DMS 273 (cell line): ENCODE results near the gene SCN8A.
A peak's percentile ranks its signal among the peaks of the same experiment; 100 is the strongest.

ENCODE experiments used
- DNase-seq: peaks from one replicate; lab custom pipeline; 2025; ENCODE audit not compliant: unreplicated experiment; lab: John Stamatoyannopoulos, UW

SCN8A gene

DNA sequence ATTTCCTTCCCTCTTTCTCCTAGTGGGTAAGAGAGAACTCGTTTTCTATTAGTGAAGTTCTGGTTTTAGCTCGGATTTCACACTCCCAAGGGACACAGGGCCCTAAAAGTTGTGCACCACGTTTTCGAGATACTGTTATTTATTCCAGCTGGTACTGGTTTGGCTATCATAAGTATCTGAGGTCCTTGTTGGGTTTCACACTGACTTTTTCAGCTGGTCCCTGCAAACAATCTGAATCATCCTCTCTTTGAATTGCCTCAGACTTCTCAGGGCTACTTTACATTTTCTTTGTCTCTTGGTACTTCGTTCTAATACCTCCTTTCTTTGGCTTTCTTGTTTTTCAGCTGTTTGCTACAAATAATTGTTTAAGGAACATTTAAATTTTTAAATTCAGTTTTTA lies 75.7 kb downstream of the SCN8A start:
- no peak for DNase-seq

DNA sequence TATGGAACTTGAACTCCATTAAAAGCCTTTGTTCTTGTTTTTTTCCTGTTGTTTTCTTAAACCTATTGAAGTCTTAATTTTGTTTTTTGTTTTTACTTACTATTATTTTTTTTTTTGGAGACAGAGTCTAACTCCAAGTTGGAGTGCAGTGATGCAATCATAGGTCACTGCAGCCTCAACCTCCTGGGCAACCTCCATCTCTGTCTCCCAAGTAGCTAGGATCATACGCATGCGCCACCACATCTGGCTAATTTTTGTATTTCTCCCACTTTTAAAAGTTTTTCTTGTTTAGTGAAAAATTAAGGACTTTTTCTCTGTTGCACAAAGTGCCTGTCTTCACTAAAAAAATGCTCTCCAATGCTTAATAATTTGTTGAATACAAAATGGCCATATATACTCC lies 76.2 kb downstream of the SCN8A start:
- DNase-seq, result no peak

DNA sequence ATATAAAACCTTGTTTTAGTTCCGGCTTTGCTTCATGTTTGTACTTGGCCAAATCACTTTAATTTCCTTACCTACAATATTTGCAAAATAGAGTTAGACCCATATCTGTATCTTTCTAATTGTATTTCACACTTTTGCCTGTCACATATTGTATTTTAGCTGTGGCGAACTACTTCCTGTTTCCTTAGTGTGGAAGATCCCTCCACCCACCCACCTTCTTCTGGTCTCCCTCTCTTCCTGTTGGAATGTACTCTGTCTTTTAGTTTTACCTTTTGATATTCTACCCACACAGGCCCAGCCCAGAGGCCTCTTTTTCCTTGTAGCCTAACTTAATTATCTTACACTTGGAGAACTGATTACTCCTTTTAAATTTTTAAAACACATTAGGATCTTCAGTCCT lies 78.2 kb downstream of the SCN8A start:
- DNase-seq, result no peak

DNA sequence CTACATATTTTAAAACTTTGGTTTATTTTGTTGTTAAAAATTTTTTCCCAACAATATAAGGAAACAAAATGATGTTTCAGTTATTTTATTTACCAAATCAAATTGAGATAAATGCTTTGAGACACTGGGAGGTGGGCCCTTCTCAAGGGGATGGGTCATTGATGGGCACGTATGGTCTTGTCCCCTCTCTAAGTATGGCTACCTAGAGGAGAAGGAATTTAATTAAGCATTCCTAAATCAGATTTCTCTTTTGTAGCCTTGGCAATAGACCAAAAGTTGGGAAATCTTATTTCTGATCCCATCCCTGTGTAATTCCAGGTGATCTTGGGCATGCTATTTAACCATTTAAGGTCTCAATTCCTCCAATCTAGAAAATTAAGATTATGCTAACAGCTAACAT lies 79.0 kb downstream of the SCN8A start:
- DNase-seq, result no peak

DNA sequence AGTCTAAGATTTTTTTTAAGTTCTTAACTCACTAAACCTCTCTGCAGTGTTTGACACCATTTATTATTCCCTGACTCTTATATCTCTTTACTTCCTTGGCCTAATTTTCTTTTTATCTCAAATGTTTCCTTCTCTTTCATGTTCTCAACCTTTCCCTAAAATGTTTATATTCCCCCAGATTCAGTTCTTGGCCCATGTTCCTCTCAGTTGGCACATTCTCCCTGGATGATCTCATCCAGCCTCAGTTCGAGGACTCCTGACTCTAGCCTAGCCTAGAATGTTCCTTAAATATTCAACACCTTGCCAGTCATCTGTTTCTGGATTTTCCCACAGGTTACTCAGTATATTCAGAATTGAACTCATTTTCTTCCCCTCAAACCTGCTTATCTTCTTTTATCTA lies 81.3 kb downstream of the SCN8A start:
- DNase-seq, result no peak

DNA sequence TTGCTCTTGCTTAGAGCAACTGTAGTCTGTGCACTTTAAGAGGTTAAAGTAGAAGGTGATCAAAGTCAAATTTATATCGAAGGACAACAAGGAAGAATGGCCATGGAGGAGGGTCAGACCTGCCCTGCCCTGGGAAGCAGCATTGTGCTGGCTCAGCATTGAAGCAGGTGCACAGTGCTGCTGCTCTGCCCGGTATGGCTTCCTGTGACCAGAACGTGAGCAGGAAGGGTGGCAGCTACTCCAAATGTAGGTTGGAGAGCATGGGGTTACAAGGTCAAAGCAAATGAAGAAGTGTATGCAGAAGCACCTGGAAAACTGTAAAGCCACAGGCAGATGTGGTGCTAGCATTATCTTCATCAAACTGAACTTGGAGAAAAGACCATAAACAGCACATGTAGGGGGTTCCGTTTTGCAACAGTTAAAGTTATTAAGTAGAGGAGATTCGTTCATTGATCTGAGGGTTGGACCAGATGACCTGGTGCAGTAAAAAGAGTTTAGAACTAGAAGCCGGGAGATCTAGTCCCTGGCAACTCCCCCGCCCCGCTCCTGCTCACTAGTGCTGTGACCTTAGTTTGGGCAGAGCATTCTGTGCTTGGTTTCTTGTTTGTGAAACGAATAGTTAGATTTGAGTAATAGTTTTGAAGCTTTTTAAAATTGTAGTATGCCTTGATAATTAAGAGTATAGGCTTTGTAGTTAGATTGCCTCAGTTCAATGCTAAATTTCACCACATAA lies 84.2 kb downstream of the SCN8A start:
- DNase-seq, result no peak

DNA sequence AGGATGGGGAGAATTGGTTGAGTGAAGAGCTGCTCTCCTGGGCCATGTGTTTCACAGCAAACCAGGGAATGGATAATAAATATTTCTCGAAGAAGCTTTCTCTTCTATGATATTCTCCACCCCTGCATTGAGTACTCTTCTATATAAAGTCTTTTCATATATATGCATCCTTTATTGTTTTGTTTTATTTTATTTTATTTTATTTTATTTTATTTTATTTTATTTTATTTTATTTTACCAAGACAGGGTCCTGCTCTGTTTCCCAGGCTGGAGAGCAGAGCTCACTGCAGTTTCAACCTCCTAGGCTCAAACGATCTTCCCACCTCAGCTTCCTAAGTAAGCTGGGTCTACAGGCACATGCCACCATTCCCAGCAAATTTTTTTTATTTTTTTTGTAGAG lies 85.8 kb downstream of the SCN8A start:
- DNase-seq, result no peak

DNA sequence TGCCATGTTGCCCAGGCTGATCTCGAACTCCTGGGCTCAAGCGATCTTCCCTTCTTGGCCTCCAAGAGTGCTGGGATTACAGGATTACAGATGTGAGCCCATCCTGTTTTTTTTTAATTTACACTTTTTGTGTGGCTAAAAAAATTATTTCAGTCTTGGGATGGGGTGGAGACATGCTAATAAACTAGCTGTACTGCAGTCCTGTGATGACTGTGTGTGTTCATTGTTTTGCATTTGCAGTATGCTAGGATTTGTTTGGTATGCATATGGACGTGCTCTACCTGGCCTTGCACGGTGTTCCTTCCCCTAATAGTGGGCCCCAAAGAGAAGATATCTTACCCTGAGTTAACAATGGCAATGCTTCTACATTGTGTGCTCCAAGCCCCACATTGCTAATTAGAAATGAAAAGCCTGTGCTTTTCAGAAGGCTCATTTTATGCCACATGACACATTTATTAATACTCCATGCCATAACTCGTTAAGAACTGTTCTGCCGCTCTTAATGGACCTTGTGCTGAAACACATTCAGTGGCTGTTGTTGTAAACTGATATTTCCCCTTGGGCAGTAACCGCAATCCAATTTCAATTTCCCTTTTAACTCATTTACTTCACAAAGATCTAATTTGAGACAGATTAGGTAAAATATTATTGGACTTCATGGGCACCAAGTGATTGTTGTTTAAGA lies 86.4 kb downstream of the SCN8A start:
- DNase-seq, result no peak

DNA sequence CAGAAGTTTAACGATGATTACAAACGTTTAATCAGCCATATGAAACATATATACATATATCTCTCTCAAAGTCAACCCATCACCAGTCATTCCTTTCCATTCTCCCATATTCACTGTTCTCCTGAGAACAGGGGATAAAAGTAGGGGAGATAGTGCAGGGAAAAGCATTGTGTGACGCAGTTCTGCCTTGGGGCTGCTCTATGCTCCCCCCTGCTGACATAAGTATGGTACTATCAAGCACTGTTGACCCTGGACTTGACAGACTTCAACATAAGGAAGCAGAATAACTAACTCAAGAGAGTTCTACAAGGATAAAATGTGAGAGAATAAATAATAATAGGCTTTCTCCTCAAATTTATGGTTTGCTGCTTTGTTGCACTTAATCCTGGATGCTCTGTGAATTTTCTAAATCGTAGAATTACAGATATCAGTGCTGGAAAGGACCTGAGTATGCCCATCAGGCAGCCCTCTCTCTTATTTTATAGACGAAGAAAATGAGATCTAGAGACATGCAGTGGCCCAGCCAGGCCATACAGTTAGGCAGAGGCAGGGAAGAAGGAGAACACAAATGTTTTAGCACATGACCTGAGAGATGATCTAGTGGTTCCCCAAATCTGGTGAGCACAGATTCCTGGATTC lies 87.2 kb downstream of the SCN8A start:
- DNase-seq, result peak; percentile 57

DNA sequence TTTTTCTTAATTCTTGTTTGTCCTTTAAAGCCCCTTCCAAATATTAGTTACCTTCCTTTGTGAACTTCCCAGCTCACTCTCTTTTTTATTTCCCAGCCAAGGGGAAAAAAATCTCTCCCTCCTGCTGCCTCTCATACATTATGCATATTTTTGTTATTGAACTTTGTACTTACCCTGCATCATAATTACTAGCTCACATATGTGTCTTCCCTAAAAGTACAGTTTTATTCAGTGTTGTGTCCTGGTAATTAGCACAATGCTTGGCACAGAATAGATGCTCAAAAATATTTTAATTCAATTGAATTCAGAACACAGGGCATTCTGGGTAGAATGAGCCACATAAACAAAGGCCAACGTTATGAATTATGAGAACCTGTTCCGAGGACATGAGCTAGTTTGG lies 91.9 kb downstream of the SCN8A start:
- DNase-seq, result no peak

DNA sequence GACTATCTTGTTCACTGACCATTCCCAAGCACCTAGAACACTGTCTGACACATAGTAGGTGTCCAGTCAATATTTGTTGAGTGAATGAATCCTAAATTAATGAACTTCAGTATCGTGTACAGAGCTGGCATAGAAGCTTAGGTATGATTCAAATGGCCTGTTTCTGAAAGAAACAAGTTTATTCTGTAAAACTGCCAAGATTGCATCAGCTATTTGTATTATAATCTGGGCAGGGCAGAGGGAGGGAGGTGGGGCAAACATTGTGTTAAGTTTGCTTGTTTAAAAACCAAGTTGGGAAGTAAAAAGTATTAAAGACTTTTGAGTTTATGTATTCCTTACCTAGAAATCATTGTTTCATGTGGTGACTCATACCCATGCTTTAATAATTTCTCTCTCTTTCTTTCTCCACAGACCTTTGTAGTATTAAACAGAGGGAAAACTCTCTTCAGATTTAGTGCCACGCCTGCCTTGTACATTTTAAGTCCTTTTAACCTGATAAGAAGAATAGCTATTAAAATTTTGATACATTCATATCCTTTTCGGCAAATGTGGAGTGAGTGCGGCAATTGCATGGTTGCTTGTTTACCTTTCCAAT lies 92.8 kb downstream of the SCN8A start:
- no peak for DNase-seq

DNA sequence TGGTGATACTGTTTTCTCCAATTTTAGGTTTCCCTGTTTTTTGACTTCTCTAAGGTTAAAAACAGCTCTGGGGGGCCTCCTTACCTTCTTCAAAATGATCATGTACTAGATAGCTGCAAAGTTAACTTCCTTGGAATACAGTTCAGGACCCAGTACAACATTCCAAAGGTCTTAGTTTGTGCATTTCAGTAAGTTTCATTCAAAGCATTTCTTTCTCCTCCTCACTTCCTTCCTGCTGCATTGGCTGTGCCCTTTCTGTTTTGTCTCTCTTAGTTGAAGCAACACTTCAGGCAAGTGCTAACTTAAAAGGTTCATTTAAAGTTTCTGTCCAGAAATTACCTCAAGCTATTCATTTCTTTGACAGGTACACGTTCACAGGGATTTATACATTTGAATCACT lies 95.7 kb downstream of the SCN8A start:
- no peak for DNase-seq

DNA sequence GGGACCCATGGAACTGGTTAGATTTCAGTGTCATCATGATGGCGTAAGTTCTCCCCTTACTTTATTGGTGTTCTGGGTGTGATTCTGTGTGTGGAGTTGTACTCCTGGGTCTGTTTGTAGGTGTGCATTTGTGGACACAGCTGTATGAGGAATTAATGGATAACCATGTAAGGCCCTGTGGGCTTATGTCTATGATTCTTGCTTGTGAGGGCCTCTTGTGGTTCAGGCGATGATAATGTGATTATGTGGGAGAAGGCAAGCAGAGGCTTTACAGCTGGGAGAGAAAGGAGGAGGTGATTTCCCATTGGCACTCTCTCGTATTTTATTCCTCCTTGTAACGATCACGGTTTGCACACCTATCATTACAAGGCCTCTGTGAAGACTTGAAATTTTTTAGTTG lies 96.1 kb downstream of the SCN8A start:
- DNase-seq, result no peak

DNA sequence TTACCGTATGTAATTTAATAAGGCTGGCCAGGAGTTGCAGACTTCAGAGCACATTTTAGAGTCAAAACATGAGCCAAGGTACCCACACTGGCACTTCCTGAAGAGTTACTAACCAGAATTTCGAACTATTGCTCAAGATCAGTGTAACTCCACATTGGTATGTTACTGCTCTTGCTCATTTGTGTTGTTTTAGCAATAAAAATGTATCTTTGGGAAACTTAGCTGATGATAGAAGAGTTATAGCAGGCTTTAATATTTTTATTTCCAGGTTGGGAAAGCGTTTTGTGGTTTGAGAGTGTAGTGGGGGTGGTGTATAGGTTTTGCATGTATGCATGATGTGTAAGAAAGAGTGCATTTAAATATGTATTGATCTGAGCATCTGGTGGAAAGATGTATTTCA lies 96.6 kb downstream of the SCN8A start:
- DNase-seq, result no peak

DNA sequence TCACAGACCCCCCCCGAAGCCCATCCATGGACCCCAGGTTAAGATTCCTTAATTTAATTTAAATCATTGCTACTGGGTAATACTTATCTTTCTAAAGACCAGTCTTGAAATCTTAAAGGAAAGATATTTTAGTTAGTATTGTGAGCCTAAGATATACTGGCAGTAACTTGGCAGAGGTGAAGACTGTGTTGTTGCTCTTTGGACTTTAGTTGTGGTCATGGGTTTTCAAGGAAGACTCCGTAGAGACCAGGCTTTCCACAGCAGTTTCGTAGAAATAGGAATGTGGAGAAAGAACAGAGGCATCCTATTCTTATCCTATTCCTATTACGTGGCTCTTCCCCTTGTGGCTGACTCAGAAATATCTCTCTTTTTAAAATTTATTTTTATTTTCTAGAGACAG lies 99.0 kb downstream of the SCN8A start:
- no peak for DNase-seq

DNA sequence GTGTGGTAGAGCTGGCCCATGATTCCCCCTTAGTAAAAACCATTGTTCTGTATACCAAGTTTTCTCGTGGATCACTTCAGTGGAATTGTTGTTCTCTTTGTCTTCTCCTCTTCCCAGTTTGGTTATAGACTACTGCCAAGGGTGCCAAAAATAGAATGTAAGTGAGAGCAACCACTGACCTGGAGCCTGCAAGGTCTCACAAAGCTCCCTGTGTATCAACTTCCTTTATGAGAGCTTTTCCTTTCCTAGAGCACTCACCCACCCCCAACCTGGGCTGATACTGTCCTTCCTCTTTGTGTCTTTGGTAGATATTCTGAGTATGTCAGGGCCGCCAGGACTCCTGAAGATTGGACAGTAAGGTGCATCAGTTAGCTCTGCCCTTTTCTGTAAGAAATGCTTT lies 101.0 kb downstream of the SCN8A start:
- DNase-seq, result no peak

DNA sequence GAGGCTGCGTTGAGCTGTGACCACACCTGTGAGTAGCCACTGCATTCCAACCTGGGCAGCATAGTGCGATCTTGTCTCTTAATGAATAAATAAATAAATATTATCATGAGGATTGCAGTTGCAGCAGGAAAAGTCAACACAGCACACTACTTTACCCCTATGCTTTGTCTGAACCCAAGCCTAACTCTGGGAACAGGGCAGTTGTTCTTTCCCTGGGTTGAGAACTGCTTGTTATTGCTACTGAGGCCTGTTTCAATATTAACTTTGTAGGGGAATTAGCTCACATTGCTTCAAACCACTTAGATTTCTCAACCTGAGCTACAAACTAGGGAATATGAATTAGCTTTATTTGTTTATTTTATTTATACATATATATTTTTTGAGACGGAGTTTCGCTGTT lies 102.5 kb downstream of the SCN8A start:
- no peak for DNase-seq

DNA sequence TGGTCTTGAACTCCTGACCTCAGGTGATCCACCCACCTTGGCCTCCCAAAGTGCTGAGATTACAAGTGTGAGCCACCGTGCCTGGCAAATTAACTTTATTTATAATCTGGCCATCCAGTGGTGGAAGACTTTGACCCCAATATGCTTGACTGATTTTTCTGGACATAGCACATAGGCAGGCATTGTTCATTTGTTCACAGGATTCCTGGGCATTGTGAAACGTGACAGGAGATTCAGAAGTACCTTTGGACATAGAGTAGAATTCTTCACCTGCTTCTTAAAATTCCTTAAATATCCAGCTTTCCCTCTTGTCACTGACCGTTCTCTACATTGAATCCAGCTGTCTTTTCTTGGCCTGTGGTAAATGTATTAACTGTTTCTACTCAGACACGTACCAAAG lies 103.1 kb downstream of the SCN8A start:
- DNase-seq, result no peak

DNA sequence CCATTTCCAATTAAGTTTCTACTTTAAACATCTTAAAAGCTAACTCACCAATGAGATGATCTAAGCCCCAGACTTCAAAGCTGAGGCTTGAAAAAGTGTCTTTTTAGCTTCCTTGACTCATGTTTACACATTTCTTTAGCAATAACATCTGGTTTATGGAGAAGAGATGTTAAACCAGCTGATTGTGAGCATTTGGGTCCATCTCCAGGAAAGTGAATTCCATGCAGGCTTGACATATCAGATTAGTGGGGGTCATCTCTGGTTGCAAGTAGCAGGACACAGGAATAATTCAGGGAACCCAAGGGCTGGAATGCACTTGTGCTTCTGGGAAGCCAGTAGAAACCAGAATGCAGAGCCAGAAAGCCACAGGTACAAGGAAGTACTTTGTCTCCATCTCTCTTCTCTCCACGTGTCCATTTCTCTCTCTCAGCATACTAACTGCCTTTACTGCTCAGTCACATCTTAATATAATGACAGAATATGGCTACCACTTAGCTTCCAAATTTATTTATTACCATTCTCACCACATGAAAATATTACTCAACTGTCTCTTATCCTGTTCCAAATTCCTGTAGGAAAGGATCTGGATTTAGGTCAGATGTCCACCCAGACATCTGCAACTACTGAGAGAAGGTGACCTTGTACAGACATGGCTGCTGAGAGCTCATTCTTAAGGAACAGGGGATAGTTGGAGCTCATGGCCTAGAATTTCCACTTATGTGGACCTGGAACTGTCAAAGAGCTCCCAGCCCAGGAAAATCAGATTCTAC lies 104.4 kb downstream of the SCN8A start:
- DNase-seq, result no peak

DNA sequence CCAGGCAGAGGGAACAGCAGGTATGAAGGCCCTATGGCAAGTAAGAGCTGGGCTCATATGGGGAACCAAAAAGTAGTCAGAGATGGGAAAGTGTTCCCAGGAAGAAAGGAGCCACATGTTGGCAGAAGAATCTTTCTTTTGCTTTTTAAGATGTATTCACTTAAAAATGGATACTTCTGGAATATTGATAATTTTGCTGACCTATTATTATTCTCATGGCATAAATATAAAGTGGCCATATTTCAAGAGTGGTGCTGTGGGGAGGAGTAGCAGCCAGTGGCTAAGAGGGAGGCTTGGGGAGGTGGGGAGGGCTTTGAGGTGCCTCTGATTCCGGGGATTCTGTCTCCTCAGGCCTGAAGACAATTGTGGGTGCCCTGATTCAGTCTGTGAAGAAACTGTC lies 108.2 kb downstream of the SCN8A start:
- no peak for DNase-seq

DNA sequence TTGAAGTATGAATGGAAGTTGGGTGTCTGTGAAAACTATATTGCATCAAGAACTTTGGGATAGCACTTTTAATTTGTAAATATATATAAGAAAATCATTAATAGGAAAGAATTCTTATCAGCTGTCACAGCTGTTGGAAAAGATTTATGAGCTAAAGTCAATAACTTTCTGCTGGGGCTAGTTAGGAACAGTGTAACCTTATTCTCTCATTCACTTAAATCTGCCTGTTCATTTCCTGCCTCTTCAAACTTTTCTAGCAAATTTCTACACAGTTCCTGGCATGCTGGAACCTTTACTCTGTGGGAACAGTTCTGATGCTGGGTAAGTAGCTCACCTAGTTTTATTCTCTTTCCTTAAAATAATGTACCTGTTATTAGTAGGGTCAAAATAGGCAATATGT lies 109.9 kb downstream of the SCN8A start:
- DNase-seq, result no peak
